Endothelial cell of umbilical vein (primary cell): Measurements from ENCODE around the gene SSX2IP. TPM values are rescaled to one million over a fixed set of nuclear protein-coding genes. Genes with fewer than 3 reads are reported as not detected.
"Not testable (repeated sequence)": the region's sequence is repeated elsewhere in the genome, so short reads cannot be mapped to it uniquely, and the experiment has no call there.

Source experiments
- BruUV-seq: library from RNA; stranded (reverse); fragments of 400-500 nt; replicated peaks from 2 replicates; lab custom pipeline; 2021; lab: Mats Ljungman, UMichigan
- CTCF ChIA-PET: fragments of 300-600, 350-600 bp; sonication (Branson Sonifier 250); formaldehyde crosslinking; loops from one replicate; lab custom pipeline; 2021; ENCODE audit warnings: antibody characterized with exemption, inconsistent platforms; lab: Charles Lee
- POLR2A ChIA-PET: fragments of 300-600, 350-600 bp; sonication (Branson Sonifier 250); formaldehyde crosslinking; loops from one replicate; lab custom pipeline; 2021; ENCODE audit warnings: antibody characterized with exemption, inconsistent platforms; lab: Charles Lee
- DNase-seq: peaks from one replicate; pipeline ENCODE4 v3.0.0-alpha.2; 2011; ENCODE audit warnings: low read depth, low spot score
- FAIRE-seq: peaks from 2 replicates; lab custom pipeline; 2011; peaks lifted over from hg19 to GRCh38; lab: Jason Lieb, UNC
- H2AFZ ChIP-seq: 2 replicates; pipeline ENCODE4 v1.6.0; 2012; ENCODE audit warnings: low read depth, low read length, control low read depth, inconsistent platforms
- H3K27ac ChIP-seq: 2 replicates; pipeline ENCODE4 v1.5.1; 2011; ENCODE audit warnings: low read depth, mild to moderate bottlenecking, control low read depth, low read length, moderate library complexity; ENCODE audit not compliant: insufficient read depth
- H3K27me3 ChIP-seq, 2 experiments: 2 replicates each; pipeline versions ENCODE4 v1.6.0 to v1.6.1; 2011; ENCODE audit warnings: low read length in 2 of 2, mixed read lengths in 1 of 2; ENCODE audit not compliant: control insufficient read depth in 2 of 2, insufficient read depth in 2 of 2
- H3K36me3 ChIP-seq, 2 experiments: 2 replicates in 1 of 2; 3 replicates in 1 of 2; pipeline ENCODE4 v1.5.1; 2011; ENCODE audit warnings: low read length in 2 of 2, mild to moderate bottlenecking in 1 of 2, moderate library complexity in 1 of 2; ENCODE audit not compliant: control insufficient read depth in 2 of 2, insufficient read depth in 2 of 2; ENCODE audit errors: extremely low read depth in 1 of 2
- H3K4me1 ChIP-seq: 3 replicates; pipeline ENCODE4 v1.5.1; 2011; ENCODE audit warnings: mild to moderate bottlenecking, low read length; ENCODE audit not compliant: control insufficient read depth, insufficient read depth; ENCODE audit errors: extremely low read depth
- H3K4me2 ChIP-seq: 2 replicates; pipeline ENCODE4 v1.6.1; 2011; ENCODE audit warnings: low read length, control low read depth, mixed read lengths; ENCODE audit not compliant: insufficient read depth
- H3K4me3 ChIP-seq, 3 experiments: fragments of 200-600 bp in 1 of 3; sonication (generic), shearing (Covaris generic) in 1 of 3; replicated peaks in 1 of 3; 2 replicates each; pipeline ENCODE4 v1.5.1; 2011 to 2016; ENCODE audit warnings: control low read depth in 3 of 3, low read length in 3 of 3, mild to moderate bottlenecking in 2 of 3, inconsistent platforms in 1 of 3, low read depth in 1 of 3, moderate library complexity in 1 of 3; ENCODE audit not compliant: insufficient read depth in 1 of 3
- H3K79me2 ChIP-seq: 2 replicates; pipeline ENCODE4 v1.6.0; 2012; ENCODE audit warnings: low read length, inconsistent platforms; ENCODE audit not compliant: control insufficient read depth, insufficient read depth
- H3K9ac ChIP-seq: replicated peaks from 2 replicates; pipeline ENCODE3; 2011; ENCODE audit warnings: low read length, control low read depth; ENCODE audit not compliant: insufficient read depth; ENCODE audit errors: extremely low read depth
- H3K9me1 ChIP-seq: replicated peaks from 3 replicates; pipeline ENCODE4 v1.6.0; 2011; ENCODE audit warnings: mild to moderate bottlenecking, low read length; ENCODE audit not compliant: control insufficient read depth, insufficient read depth; ENCODE audit errors: extremely low read depth
- H3K9me3 ChIP-seq: replicated peaks from 2 replicates; pipeline ENCODE4 v1.5.1; 2012; ENCODE audit warnings: low read length, inconsistent platforms; ENCODE audit not compliant: control insufficient read depth, insufficient read depth
- H4K20me1 ChIP-seq: replicated peaks from 2 replicates; pipeline ENCODE3; 2011; ENCODE audit warnings: mild to moderate bottlenecking, low read length; ENCODE audit not compliant: control insufficient read depth, insufficient read depth; ENCODE audit errors: extremely low read depth
- dilution Hi-C: fragments of 300-500 bp; cut with MboI; formaldehyde crosslinking; loops from one replicate; pipeline ENCODE4 v1.15.0; 2019; ENCODE audit warnings: low sequenced_read_pairs; ENCODE audit not compliant: extremely low pct_ligation_motif_present
- intact Hi-C: fragments of 100-400 bp; cut with micrococcal nuclease; formaldehyde crosslinking; loops from one replicate; pipeline ENCODE4 v1.10.0; 2022
- polyA plus RNA-seq, 4 experiments: library from polyadenylated mRNA; depleted of rRNA in 3 of 4; stranded (reverse) in 3 of 4; unstranded in 1 of 4; fragments of >200 nt; gene quantifications; 2 replicates each; pipeline versions ENCODE4 v1.2.1 to v1.2.3, GENCODE V29; 2011 to 2012; ENCODE audit warnings: missing spikeins in 1 of 4
- total RNA-seq: library from RNA; stranded (reverse); gene quantifications from 2 replicates; pipeline ENCODE4 v1.2.3, GENCODE V29; 2021

SSX2IP gene
- total and polyA plus RNA-seq, 2 donors (not counting 3 experiments of a cell fraction or from before 2014, with no cell fraction given): 0.77 to 8.4 TPM

DNA sequence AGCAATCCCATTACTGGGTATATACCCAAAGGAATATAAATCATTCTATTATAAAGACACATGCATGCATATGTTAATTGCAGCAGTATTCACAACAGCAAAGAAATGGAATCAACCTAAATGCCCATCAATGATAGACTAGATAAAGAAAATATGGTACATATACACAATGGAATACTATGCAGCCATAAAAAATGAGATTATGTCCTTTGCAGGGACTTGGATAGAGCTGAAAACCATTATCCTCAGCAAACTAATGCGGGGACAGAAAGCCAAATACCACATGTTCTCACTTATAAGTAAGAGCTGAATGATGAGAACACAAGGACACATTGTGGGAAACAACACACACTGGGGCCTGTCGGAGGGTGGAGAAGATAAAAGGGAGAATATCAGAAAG lies 95.3 kb downstream of the SSX2IP start:
- FAIRE-seq, H2AFZ ChIP-seq, H3K79me2 ChIP-seq, BruUV-seq, H3K36me3 ChIP-seq, H3K4me2 ChIP-seq, H3K9me1 ChIP-seq, DNase-seq, intact Hi-C loops, H3K27me3 ChIP-seq, H3K4me3 ChIP-seq, H4K20me1 ChIP-seq, POLR2A ChIA-PET, H3K27ac ChIP-seq, H3K9me3 ChIP-seq, H3K9ac ChIP-seq, dilution Hi-C loops: not testable (repeated sequence)
- peaks cover 13% of the 10 kb centered on the region for H3K4me1 ChIP-seq
- CTCF ChIA-PET: interaction anchor here (1.6 kb wide), 1 partner anchor 9 kb away, joined by 4 read pairs; no protein-coding TSS in a partner anchor

Other genes with a start within 250 kb of the SSX2IP start
- 32.6 and 34.3 TPM in 2 replicates for gene RPF1, start 211.2 kb downstream of the SSX2IP start, total RNA-seq
- gene RPF1, start 211.2 kb downstream of the SSX2IP start, polyA plus RNA-seq: 10.9 and 15.3 TPM in 2 replicates
- 1.7 and 2.6 TPM in 2 replicates for gene SPATA1, start 184.1 kb downstream of the SSX2IP start, total RNA-seq
- gene SPATA1, start 184.1 kb downstream of the SSX2IP start, polyA plus RNA-seq: 1.8 TPM in 1 of 2 replicates, not detected in the other
- 172 and 175 TPM in 2 replicates for gene GNG5, start 183.9 kb downstream of the SSX2IP start, total RNA-seq
- 143 and 145 TPM in 2 replicates for gene GNG5, start 183.9 kb downstream of the SSX2IP start, polyA plus RNA-seq
- gene CTBS, start 116.0 kb downstream of the SSX2IP start, total RNA-seq: 10.7 and 14.3 TPM in 2 replicates
- 9.0 and 11.4 TPM in 2 replicates for gene CTBS, start 116.0 kb downstream of the SSX2IP start, polyA plus RNA-seq
- gene LPAR3, start 202.7 kb upstream of the SSX2IP start, total RNA-seq: not detected in 2 replicates
- not detected in 2 replicates for gene LPAR3, start 202.7 kb upstream of the SSX2IP start, polyA plus RNA-seq